WI38 (cell line): ENCODE results near the gene UPF2.

ENCODE experiments used
- H3K4me3 ChIP-seq: 2 replicates; pipeline ENCODE4 v1.5.1; 2011; ENCODE audit warnings: low read depth, mild to moderate bottlenecking, control low read depth, low read length
- CTCF ChIP-seq: IDR thresholded peaks from 2 replicates; pipeline ENCODE4 v1.5.1; 2012; ENCODE audit warnings: low read depth, mild to moderate bottlenecking, control low read depth, low read length

Gene UPF2

GRCh38 chr10:11870461-11870780, 172.2 kb downstream of the UPF2 start:
- H3K4me3 ChIP-seq, result no peak overlapping the region
- TF ChIP-seq CTCF, result no peak
